Loucy (cell line): ENCODE measurements around the gene PPP1CA.

Source experiments
- H2AFZ ChIP-seq: fragments of 200-600 bp; sonication (generic); 2 replicates; pipeline ENCODE4 v1.6.0; 2016; ENCODE audit warnings: antibody characterized with exemption, mild to moderate bottlenecking, low read length, moderate library complexity
- H3F3A ChIP-seq: fragments of 200-600 bp; 2 replicates; pipeline ENCODE4 v1.6.0; 2016; ENCODE audit warnings: antibody characterized with exemption, low read depth, mild to moderate bottlenecking
- H3K27me3 ChIP-seq: fragments of 200-600 bp; sonication (generic); 2 replicates; pipeline ENCODE4 v1.6.1; 2014; ENCODE audit warnings: low read length, mild to moderate bottlenecking; ENCODE audit not compliant: insufficient read depth, poor library complexity, severe bottlenecking
- H3K36me3 ChIP-seq: fragments of 200-600 bp; sonication (generic); 2 replicates; pipeline ENCODE4 v1.6.1; 2016; ENCODE audit warnings: low read length; ENCODE audit not compliant: insufficient read depth
- H3K4me1 ChIP-seq: fragments of 200-600 bp; sonication (generic); 2 replicates; pipeline ENCODE4 v1.5.1; 2014; ENCODE audit warnings: low read length, mild to moderate bottlenecking; ENCODE audit not compliant: insufficient read depth, poor library complexity, severe bottlenecking
- H3K4me2 ChIP-seq: fragments of 200-600 bp; sonication (generic); 2 replicates; pipeline ENCODE4 v1.6.0; 2014; ENCODE audit warnings: antibody characterized with exemption, low read length, low read depth, mild to moderate bottlenecking; ENCODE audit not compliant: poor library complexity, severe bottlenecking
- H3K4me3 ChIP-seq: fragments of 200-600 bp; sonication (generic); 2 replicates; pipeline ENCODE4 v1.5.1; 2014; ENCODE audit warnings: low read length, mild to moderate bottlenecking, mixed read lengths; ENCODE audit not compliant: poor library complexity, severe bottlenecking
- H3K79me2 ChIP-seq: fragments of 200-600 bp; sonication (generic); 2 replicates; pipeline ENCODE4 v1.6.1; 2014; ENCODE audit warnings: low read length; ENCODE audit not compliant: insufficient read depth
- H3K9ac ChIP-seq: fragments of 200-600 bp; sonication (generic); 2 replicates; pipeline ENCODE4 v1.6.0; 2014; ENCODE audit warnings: mild to moderate bottlenecking, low read depth, low read length, moderate library complexity; ENCODE audit not compliant: poor library complexity, severe bottlenecking
- H3K9me2 ChIP-seq: fragments of 200-600 bp; sonication (generic); replicated peaks from 2 replicates; pipeline ENCODE4 v1.6.1; 2016; ENCODE audit warnings: low read depth, low read length, mixed read lengths
- H3K9me3 ChIP-seq: fragments of 200-600 bp; sonication (generic); 2 replicates; pipeline ENCODE4 v1.6.1; 2014; ENCODE audit warnings: mild to moderate bottlenecking, antibody characterized with exemption, low read length, low read depth; ENCODE audit not compliant: insufficient read depth
- H4K20me1 ChIP-seq: fragments of 200-600 bp; sonication (generic); 2 replicates; pipeline ENCODE4 v1.6.0; 2014; ENCODE audit warnings: antibody characterized with exemption, low read length, mild to moderate bottlenecking; ENCODE audit not compliant: insufficient read depth, poor library complexity, severe bottlenecking
- EZH2phosphoT487 ChIP-seq: fragments of 200-600 bp; IDR thresholded peaks from 2 replicates; pipeline ENCODE4 v1.6.1; 2018; ENCODE audit warnings: antibody characterized with exemption, mild to moderate bottlenecking, moderate library complexity, borderline replicate concordance
- TF ChIP-seq, protein P1 (sequence below): fragments of 200-600 bp; sonication (generic); conservative IDR thresholded peaks from 2 replicates; pipeline ENCODE4 v1.5.1; 2014; ENCODE audit warnings: mild to moderate bottlenecking, antibody characterized with exemption, low read length

Gene PPP1CA

DNA sequence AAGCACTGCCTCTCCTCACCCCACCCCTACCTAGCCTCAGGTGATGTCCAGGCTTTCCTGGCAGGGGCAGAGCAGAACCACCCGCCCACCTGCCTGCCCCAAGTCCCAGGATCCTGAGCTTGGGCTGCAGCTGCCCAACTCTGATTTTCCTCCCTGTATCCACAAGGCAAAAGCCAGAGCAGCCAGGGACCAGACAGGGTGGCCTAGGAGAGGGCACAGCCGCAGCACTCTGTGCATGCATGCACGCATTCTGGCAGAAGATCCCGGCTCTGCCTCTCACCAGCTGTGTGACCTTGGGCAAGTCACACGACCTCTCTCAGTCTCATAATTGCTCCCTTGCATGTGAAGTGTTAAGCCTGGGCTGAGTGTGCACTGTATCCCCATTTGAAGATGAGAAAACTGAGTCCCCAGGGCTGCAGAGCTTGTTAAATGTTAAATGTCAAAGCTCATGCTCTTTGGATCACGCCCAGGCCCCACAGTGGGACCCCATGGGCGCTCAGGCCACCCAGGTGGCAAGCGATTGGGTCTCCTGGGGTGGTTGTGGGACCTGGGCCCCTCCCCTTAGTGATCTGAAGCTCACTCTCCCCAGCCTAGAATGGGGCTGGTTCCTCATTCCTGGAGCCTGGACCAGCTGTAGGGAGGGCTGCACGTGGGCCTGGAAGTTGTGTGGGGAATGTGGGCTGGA, 11.0 kb upstream of the PPP1CA start:
- Histone ChIP-seq H2AFZ (no peak overlapping the region), H3K4me1 (peaks cover 59% of the 10 kb centered on the region), H3K9me3 (no peaks in the 10 kb centered on the region), H3K9me2 (no peaks in the 10 kb centered on the region), H3K79me2 (peaks cover 18% of the 10 kb centered on the region), H3K36me3 (no peaks in the 10 kb centered on the region), H3K27me3 (no peaks in the 10 kb centered on the region), H3F3A (peaks cover 19% of the 10 kb centered on the region), H3K4me2 (no peak overlapping the region), H3K9ac (peak overlapping the region; percentile 25), H4K20me1 (no peaks in the 10 kb centered on the region), H3K4me3 (no peak overlapping the region)
- TF ChIP-seq, protein P1, sequence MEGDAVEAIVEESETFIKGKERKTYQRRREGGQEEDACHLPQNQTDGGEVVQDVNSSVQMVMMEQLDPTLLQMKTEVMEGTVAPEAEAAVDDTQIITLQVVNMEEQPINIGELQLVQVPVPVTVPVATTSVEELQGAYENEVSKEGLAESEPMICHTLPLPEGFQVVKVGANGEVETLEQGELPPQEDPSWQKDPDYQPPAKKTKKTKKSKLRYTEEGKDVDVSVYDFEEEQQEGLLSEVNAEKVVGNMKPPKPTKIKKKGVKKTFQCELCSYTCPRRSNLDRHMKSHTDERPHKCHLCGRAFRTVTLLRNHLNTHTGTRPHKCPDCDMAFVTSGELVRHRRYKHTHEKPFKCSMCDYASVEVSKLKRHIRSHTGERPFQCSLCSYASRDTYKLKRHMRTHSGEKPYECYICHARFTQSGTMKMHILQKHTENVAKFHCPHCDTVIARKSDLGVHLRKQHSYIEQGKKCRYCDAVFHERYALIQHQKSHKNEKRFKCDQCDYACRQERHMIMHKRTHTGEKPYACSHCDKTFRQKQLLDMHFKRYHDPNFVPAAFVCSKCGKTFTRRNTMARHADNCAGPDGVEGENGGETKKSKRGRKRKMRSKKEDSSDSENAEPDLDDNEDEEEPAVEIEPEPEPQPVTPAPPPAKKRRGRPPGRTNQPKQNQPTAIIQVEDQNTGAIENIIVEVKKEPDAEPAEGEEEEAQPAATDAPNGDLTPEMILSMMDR: no peak
- TF ChIP-seq EZH2phosphoT487: no peak

DNA sequence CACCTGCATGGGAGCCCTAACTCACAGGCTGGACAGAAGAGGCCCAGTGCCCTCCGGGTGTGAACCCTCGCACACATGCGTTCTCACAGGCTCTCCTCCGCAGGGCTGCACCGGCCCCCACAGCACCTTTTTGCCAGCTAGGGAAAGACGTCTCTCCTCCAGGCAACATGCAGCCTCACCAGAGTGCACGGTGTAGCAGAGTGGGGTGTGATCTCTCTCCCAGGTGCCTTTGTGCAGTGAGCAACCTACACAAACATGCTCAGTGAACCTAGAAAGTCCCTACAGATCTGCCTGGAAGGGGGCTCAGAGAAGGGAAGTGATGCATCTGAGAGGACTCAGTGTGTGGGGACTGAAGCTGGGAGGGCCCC, 10.1 kb upstream of the PPP1CA start:
- Histone ChIP-seq H3F3A (peaks cover 26% of the 10 kb centered on the region), H3K4me2 (no peak overlapping the region), H2AFZ (no peak overlapping the region)

DNA sequence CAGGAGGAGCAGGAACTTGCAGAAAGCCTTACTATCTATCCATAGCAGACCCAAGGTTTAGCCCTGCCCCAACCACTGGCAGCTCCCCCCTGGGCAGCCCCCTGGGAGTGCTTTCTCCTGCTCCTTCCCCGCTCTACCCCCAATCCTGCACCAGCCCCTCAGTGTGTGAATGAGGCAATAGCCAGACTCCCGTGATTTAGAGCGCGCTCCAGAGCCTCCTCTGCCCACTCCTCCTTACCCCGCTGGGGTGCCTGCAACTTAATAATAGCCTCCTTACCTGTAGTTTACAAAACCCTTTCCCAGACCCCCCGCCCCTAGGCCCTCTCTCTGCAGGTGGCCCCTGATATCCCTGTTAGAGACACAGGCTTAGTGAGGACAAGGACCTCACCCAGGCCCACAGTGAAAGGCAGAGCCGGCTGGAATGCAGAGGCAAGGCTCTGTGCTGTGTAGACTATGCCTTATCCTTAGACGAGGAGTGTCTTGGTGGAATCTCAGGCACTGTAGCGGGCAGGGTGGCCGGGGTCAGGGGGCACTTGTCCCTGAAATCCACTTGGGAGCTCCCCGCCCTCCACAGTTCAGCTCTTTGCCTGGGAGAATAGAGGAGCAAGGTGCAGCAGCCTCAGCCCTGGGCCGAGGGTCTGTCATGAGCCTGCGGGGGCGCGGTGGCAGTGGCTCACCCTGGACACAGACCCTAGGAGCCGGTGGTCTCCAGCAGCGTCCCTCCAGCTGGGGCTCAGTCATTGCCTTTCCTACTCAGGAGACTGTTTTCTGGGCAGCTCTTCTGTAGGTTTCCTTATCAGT, 9.5 kb upstream of the PPP1CA start:
- peaks cover 33% of the 10 kb centered on the region for H3K79me2 ChIP-seq
- H2AFZ ChIP-seq: no peak overlapping the region
- H3K4me1 ChIP-seq: peaks cover 60% of the 10 kb centered on the region
- H3K4me2 ChIP-seq: peak overlapping the region; percentile 98
- H3K4me3 ChIP-seq: peak overlapping the region; percentile 89
- peak overlapping the region; percentile 99 for H3K9ac ChIP-seq
- no peaks in the 10 kb centered on the region for H3K27me3 ChIP-seq
- no peaks in the 10 kb centered on the region for H3K36me3 ChIP-seq
- no peak for TF ChIP-seq EZH2phosphoT487
- TF ChIP-seq, protein P1: no peak
- no peaks in the 10 kb centered on the region for H3K9me2 ChIP-seq
- peaks cover 26% of the 10 kb centered on the region for H3F3A ChIP-seq
- no peaks in the 10 kb centered on the region for H4K20me1 ChIP-seq
- no peaks in the 10 kb centered on the region for H3K9me3 ChIP-seq

More for the DNA sequence above, 10.1 kb upstream of the PPP1CA start:
- Histone ChIP-seq H3K79me2 (peaks cover 27% of the 10 kb centered on the region), H3K36me3 (no peaks in the 10 kb centered on the region), H3K9me2 (no peaks in the 10 kb centered on the region), H3K9ac (no peak overlapping the region), H3K9me3 (no peaks in the 10 kb centered on the region), H3K4me1 (peaks cover 60% of the 10 kb centered on the region), H3K4me3 (no peak overlapping the region), H4K20me1 (no peaks in the 10 kb centered on the region), H3K27me3 (no peaks in the 10 kb centered on the region)
- TF ChIP-seq, protein P1: no peak
- TF ChIP-seq EZH2phosphoT487: no peak
